LoVo (cell line): ENCODE measurements around the gene TLE1.
A peak's percentile ranks its signal among the peaks of the same experiment; 100 is the strongest.
"Not testable (repeated sequence)": the region's sequence is repeated elsewhere in the genome, so short reads cannot be mapped to it uniquely, and the experiment has no call there.

ENCODE experiments used
- DNase-seq: peaks from one replicate; pipeline ENCODE4 v3.0.0-alpha.2; 2016; ENCODE audit warnings: low spot score

TLE1 gene

GRCh38 chr9:81652058-81652687 lies 37.2 kb downstream of the TLE1 start:
- DNase-seq = no peak

DNA sequence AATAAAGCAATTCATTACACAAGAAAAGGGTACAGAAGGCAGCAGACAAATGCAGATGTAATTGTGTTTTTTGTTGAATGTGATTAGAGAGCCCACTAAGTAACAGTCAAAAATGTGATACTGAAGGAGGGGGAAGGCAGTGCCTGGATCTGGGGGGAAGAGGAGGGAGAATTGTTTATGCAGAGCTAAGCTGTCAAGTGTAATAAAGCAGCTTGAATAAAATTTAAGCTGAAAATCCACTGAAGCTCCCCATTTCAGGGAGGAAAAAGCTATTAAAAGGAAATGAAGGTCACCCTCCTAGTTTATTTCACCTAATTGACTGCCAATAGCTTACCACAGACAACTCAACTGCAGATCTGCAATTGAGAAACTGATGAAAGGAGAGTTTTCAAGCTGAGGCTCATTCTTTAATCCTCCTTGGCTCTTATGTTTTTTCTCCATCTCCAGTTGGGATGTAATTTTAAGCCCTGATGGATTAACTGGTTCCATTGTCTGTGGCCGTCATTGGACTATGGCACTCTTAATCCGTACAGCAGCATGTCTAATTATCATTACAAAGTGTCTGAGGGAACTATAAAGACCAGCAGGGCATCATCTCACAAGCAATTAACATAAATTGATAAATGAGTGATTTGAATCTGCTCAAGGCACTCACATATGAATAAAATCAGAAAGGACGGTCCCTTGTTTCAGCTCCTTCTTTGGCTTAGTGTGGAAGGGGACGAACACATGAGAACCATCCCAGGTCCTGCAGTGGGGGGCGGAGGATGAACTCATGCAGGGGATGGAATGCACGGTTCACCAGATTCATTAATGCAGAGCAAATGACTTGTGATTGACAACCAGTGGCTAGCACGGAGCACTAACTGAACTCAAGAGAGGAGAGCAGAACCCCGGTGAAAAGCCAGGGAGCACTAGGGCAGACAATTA lies 38.5 kb downstream of the TLE1 start:
- DNase-seq = no peak

DNA sequence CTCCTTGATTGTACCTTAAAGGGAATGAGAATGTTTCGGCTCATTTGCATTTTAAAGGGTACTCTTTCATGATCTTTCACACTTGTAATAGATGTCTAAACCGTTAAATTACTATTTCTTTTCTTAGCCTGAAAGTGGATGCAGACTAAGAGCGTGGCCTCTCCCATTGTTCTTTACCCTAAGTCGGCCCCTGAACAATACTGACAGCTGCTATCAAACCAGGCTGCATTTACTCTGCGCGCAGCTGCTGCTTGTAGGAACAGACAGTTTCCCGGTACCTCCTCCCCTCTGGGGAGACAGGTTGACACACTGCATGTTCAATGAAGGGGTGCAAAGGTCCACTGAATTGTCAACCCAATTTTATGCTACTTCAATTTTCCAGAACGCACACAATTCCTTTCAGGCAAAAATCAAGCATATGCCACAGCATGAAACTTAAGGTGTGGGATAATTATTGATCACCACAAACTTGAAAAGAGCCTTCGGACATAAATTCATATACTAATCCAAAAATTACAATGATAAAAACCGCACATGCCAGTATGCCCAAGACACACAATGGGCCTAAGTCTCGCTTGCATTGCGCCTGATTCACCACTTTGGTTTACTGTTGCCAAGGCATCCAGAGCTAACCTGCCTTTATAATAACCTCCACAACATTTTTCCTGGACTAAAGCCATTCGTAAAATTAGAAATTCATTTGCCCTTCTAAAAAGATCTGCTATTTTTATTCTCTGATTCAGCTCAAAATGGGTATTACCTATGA lies 39.7 kb downstream of the TLE1 start:
- no peak for DNase-seq

DNA sequence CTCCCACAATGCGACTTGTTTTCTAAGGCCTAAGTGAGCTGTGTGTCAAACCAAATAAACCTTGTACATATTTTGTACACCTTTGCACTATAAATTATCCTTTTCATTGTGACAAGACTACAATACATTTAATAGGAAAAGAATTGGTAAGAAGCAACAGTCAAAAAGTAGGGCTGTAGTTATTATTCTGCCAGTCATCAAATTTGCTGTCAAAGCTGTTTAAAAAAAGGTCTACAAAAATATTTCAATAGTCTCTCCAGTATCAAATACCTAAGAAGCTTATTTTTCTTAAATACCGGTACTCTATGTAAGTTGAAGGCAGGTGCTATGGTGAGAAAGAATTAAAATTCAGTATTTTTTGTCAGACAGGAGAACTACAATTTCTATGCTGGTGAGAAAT lies 40.5 kb downstream of the TLE1 start:
- DNase-seq = no peak

- no peak for DNase-seq
Observed at GRCh38 chr9:81646337-81646736, 43.0 kb downstream of the TLE1 start.

GRCh38 chr9:81644513-81644912 lies 44.8 kb downstream of the TLE1 start:
- DNase-seq = not testable (repeated sequence)

GRCh38 chr9:81637276-81637675 lies 52.1 kb downstream of the TLE1 start:
- DNase-seq = no peak

GRCh38 chr9:81636255-81636599 lies 53.1 kb downstream of the TLE1 start:
- no peak for DNase-seq

- DNase-seq = no peak
Observed at GRCh38 chr9:81635521-81636254, 53.7 kb downstream of the TLE1 start.

DNA sequence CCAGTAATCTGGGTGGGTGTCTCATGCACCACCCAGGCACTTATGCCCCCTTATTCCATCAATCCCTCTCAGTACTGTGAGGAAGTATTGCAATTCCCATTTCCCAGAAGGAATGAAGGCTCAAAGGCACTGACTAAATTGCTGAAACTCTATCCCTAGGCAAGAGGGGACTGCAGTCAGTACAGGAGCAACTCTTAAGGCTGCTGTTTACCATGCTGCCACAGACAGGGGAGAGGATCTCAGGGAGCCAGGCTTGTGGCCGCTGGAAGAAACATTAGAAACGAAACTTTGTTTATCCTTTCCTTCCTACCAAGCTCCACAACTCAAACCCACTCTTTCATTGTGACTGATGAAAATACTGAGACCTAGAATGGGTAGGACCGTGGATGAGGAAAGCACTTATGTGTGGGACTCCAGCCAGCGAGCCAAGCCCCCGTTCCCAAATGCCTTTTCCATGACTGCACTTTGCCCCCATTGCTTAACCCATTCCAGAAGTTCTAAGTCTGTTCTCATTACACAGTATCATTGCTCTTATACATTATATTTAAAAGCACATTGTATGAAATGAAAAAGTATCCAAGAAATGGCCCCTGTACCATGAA lies 54.3 kb downstream of the TLE1 start:
- no peak for DNase-seq

DNA sequence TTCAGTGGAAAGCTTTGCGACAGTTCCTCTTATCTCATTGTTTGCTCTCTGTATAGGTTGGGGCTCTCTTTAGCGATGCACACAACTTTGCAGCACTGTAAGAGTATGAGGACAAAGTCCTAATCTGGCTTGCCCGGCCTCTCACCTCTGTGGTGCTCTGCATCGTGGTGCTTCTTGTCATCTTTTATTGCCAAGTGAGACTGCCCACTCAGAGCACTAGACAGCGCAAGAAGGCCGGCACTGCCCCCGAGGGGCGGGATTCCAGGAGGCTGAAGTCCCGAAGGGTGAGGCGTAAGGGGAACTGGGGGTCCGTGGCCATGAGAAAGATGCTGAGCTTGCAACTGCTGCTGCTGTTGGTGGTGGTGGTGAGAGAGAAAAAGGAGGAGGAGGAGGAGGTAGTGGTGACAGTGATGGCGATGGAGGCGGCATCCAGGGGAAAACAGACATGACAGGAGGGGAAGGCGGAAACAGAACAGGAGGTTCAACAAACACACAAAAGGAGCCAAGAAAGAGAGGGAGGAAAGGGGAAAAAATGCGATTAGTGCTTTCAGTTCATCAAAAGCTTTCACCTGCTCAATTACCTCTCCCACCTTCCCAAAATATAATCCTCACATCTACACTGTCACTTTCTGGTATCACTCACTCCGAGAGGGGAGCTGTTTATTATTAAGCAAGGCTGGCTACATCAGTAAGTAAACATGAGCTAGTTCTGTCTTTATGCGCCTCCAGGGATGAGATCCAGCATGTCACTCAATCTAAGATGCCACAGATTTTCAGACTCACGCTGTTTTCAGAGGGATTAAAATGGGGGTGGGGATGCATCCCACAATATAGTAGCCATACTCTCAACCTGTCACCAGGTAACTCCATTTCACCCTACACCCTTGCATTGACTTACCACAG lies 55.1 kb downstream of the TLE1 start:
- no peak for DNase-seq

- DNase-seq = no peak
Observed at GRCh38 chr9:81632599-81632998, 56.7 kb downstream of the TLE1 start.

DNA sequence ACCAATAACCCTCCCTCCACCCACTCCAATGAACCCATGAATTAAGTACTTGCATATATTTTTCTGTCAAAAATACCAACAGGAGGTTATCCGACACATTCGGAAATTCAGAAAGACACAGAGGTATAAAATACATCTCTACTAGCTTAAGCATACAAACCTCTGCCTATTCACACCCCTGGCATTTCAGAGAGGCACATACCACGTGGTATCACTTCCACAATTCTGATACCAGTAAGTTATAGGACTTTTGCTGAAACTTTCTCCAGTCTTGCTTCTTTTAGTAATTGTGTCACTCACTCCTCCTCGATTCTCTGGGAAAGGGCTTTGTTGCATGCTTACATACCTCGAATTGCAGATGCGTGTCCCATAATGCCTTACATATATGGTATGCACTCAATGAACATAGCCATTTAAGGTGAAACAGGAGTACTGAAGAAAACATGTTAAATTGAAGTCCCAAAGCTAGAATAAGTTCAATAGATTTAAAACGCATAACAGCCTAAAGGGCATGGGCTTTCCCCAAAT lies 58.1 kb downstream of the TLE1 start:
- DNase-seq = no peak

DNA sequence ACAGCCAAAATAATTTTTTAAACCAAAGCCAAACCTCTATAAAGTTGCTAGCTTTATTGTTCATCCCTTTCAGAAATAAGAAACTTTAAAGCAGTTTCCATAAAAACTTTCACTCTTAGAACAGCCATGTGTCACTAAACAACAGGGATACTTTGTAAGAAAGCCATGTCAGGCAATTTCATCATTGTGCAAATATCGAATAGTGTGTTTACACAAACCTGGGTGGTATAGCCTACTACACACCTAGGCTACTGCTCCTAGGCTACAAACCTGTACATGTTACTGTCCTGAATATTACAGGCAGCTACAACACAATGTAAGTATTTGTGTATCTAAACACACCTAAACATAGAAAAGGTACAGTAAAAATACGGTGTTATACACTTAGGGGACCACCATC lies 59.9 kb downstream of the TLE1 start:
- no peak for DNase-seq

- no peak for DNase-seq
Observed at GRCh38 chr9:81628897-81629296, 60.5 kb downstream of the TLE1 start.

DNA sequence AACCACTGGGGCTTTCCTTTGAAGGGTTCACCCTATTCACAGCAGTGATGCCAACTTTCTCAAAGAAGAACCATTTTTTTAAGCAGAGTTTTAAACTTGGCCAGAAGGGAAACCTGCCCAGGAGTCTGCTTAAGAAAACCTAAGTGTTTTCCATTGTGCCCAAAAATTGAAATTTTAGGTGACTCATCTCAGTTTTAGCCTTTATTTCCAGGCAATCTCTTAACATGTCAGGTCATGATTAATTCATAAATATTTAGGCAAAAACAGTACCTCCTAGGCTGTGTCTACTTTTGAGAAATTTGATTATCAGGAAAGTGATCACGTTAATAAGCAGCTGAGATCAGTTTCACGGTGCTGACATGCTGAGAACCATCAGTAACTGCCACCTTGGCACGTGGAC lies 61.9 kb downstream of the TLE1 start:
- DNase-seq = no peak

DNA sequence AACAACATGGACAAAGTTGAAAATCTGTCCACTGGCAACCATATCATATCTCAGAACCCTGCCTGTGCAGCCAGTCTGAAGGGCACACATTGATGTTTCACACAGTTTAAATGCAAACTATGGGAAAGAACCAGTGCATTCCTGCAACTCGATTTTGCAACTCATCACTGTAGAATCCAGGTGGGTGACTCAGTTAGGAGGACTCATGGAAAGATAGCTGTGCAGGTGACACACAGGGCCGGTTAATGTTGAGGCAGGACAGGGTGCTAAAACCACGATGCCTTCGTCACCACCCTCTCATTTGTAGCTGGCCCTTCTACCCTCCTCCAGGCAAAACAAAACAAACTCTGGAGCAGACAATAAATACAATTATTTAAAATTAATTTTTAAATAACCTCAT lies 62.8 kb downstream of the TLE1 start:
- DNase-seq = peak; percentile 19

DNA sequence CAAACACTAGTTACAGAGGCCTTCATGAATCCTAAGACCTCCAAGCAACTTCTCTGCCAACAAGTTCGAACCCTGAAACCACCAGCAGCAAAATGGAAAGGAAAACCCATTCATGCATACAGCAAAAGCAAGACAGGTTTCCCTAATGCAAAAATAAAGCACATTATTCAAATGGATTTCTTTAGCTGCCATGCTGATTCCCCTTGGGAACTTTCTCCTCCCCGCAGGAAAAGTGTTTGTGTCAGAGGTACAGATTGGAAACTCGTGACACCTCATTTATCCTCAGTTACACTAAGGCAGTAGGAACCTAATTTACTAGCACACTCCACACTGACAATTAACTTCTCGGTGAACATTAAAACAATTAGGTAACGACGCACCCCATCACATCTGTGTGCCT lies 63.4 kb downstream of the TLE1 start:
- DNase-seq = no peak

DNA sequence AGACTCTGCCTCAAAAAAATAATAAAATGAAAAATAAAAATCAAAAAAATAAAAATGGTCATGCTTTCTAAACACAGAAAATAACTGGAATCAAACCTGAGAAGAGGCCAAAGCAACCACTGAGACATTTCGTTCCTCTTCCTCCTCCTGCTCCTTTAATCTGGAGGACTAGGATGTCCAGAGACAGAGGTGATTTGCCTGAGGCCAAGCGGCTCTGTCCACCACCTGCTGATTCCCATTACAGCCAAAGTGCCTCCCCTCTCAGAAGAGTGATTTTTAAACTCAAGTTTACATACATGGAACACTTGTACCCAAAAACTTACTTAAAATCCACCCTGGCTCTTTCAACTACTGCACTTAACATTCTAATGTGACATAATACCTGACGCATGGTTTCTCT lies 65.6 kb downstream of the TLE1 start:
- no peak for DNase-seq

GRCh38 chr9:81622471-81623255 lies 66.7 kb downstream of the TLE1 start:
- DNase-seq = no peak
